Thyroid gland (tissue), 4 donors: ENCODE results near the gene TIMM21. TPM values are rescaled to one million over a fixed set of nuclear protein-coding genes. Genes with fewer than 3 reads are reported as not detected.

Experiments used
- DNase-seq, 2 donors: peaks; one replicate each; pipeline ENCODE4 v3.0.0-alpha.2; 2019
- H3K27ac ChIP-seq, 3 donors: fragments of 200-600 bp; sonication (generic); 1 replicate in 2 of 3; 2 replicates in 1 of 3; pipeline ENCODE4 v1.5.1; 2016 to 2019; ENCODE audit warnings: mild to moderate bottlenecking in 1 of 3, moderate library complexity in 1 of 3
- H3K27me3 ChIP-seq: fragments of 200-600 bp; sonication (generic); one replicate; pipeline ENCODE4 v1.5.1; 2019
- H3K36me3 ChIP-seq, 2 donors: fragments of 200-600 bp; sonication (generic); one replicate each; pipeline ENCODE4 v1.5.1; 2016 to 2019
- H3K4me1 ChIP-seq, 2 donors: fragments of 200-600 bp; sonication (generic); one replicate each; pipeline ENCODE4 v1.5.1; 2017 to 2019
- H3K4me3 ChIP-seq, 3 donors: fragments of 200-600 bp; sonication (generic); replicated peaks in 1 of 3; 1 replicate in 2 of 3; 2 replicates in 1 of 3; pipeline ENCODE4 v1.5.1; 2016; ENCODE audit warnings: mild to moderate bottlenecking in 1 of 3
- H3K9me3 ChIP-seq: fragments of 200-600 bp; sonication (generic); one replicate; pipeline ENCODE4 v1.5.1; 2017
- CTCF ChIP-seq, 6 experiments: fragments of 200-600 bp in 3 of 6; fragments of 450-650 bp in 3 of 6; sonication (generic) in 3 of 6; IDR thresholded peaks; one replicate each; pipeline ENCODE4 v1.5.1; 2016 to 2019; ENCODE audit warnings: antibody characterized with exemption in 6 of 6, mild to moderate bottlenecking in 2 of 6, inconsistent platforms in 1 of 6, moderate library complexity in 1 of 6
- POLR2A ChIP-seq, 2 donors: fragments of 450-650 bp; IDR thresholded peaks; one replicate each; pipeline ENCODE4 v1.6.1; 2017; ENCODE audit warnings: antibody characterized with exemption in 2 of 2, mild to moderate bottlenecking in 2 of 2, moderate library complexity in 1 of 2
- WGBS, 2 donors: methylation state at CpG; one replicate each; pipeline ENCODE4 v1.1.5; 2017; 5-methylcytosine and 5-hydroxymethylcytosine counted together
- intact Hi-C: fragments of 100-400 bp; cut with DNase I; formaldehyde crosslinking; loops from one replicate; pipeline ENCODE4 v1.15.1; 2023
- total RNA-seq, 4 donors: library from RNA; depleted of rRNA; stranded (reverse); fragments of >200 nt; gene quantifications; one replicate each; pipeline ENCODE4 v1.2.3, GENCODE V29; 2016

Gene TIMM21
- 10 to 100 TPM; 18.2 to 47.0 (median 27.9) TPM for total RNA-seq

- intact Hi-C loops: no loop called here
- Histone ChIP-seq H3K27me3 (no peaks in the 10 kb centered on the region), H3K27ac (peak within 1 kb of the TSS; percentile 88 to 98 (median 93)), H3K9me3 (no peaks in the 10 kb centered on the region), H3K4me1 (peaks cover 6 to 11% of the 10 kb centered on the region in 2 donors), H3K36me3 (no peaks in the 10 kb centered on the region), H3K4me3 (peak within 1 kb of the TSS; percentile 51 to 79 (median 77))
- DNase-seq: peak; percentile 94
- TF ChIP-seq POLR2A (IDR thresholded peaks at IDR 0.05) (peak in 1 of 2 donors; percentile 52), CTCF (IDR thresholded peaks at IDR 0.05) (peak in 1 of 6 experiments; percentile 13)
- WGBS, 2 donors: 0 to 1% methylated on average over 47 to 53 of the region's 58 CpGs
Measured at GRCh38 chr18:74147779-74148542, at the start of gene TIMM21, which contains the start of gene FBXO15. Gene TIMM21 (plus strand): TSS chr18:74148523. CDS start chr18:74148809, 286 bp downstream. Gene FBXO15 (minus strand): TSS chr18:74147834. CDS start chr18:74147785, 49 bp downstream.

GRCh38 chr18:74108460-74108859 lies 39.9 kb upstream of the TIMM21 start:
- Histone ChIP-seq H3K4me3 (no peak overlapping the region), H3K4me1 (no peaks in the 10 kb centered on the region), H3K27me3 (no peaks in the 10 kb centered on the region), H3K9me3 (no peaks in the 10 kb centered on the region), H3K27ac (no peak overlapping the region), H3K36me3 (no peaks in the 10 kb centered on the region)
- no peak for TF ChIP-seq CTCF (IDR thresholded peaks at IDR 0.05)
- TF ChIP-seq POLR2A (IDR thresholded peaks at IDR 0.05): no peak
- WGBS, 2 donors: 94% methylated on average over 2 of the region's 2 CpGs
- intact Hi-C loops: no loop called here
- no peak for DNase-seq

GRCh38 chr18:74110149-74110548 lies 38.2 kb upstream of the TIMM21 start:
- no peaks in the 10 kb centered on the region for H3K4me1 ChIP-seq
- 96% methylated on average over 1 of the region's 1 CpG for WGBS, 2 donors
- H3K36me3 ChIP-seq: no peaks in the 10 kb centered on the region
- no peaks in the 10 kb centered on the region for H3K9me3 ChIP-seq
- intact Hi-C loops: no loop called here
- no peak for DNase-seq
- H3K27me3 ChIP-seq: no peaks in the 10 kb centered on the region
- H3K4me3 ChIP-seq: no peak overlapping the region
- no peak overlapping the region for H3K27ac ChIP-seq
- TF ChIP-seq CTCF (IDR thresholded peaks at IDR 0.05) (no peak), POLR2A (IDR thresholded peaks at IDR 0.05) (no peak)

- H3K27me3 ChIP-seq: no peaks in the 10 kb centered on the region
- 87 to 89% methylated on average over 4 of the region's 4 CpGs for WGBS, 2 donors
- no peaks in the 10 kb centered on the region for H3K4me1 ChIP-seq
- H3K36me3 ChIP-seq: no peaks in the 10 kb centered on the region
- TF ChIP-seq CTCF (IDR thresholded peaks at IDR 0.05): no peak
- no peak overlapping the region for H3K27ac ChIP-seq
- no peaks in the 10 kb centered on the region for H3K9me3 ChIP-seq
- intact Hi-C loops: no loop called here
- DNase-seq: no peak
- H3K4me3 ChIP-seq: no peak overlapping the region
Measured at GRCh38 chr18:74110976-74111375, 37.3 kb upstream of the TIMM21 start.

- intact Hi-C loops: no loop called here
Measured at GRCh38 chr18:74113711-74114110, 34.6 kb upstream of the TIMM21 start.

More at GRCh38 chr18:74113711-74114110, 34.6 kb upstream of the TIMM21 start:
- no peak overlapping the region for H3K4me3 ChIP-seq
- no peak overlapping the region for H3K27ac ChIP-seq
- TF ChIP-seq CTCF (IDR thresholded peaks at IDR 0.05): no peak
- TF ChIP-seq POLR2A (IDR thresholded peaks at IDR 0.05): no peak
- H3K4me1 ChIP-seq: no peaks in the 10 kb centered on the region
- no peaks in the 10 kb centered on the region for H3K27me3 ChIP-seq
- DNase-seq: no peak
- no peaks in the 10 kb centered on the region for H3K9me3 ChIP-seq
- no peaks in the 10 kb centered on the region for H3K36me3 ChIP-seq
